Suprapubic skin (tissue), 4 donors: ENCODE measurements around the gene PPP6R2. TPM values are rescaled to one million over a fixed set of nuclear protein-coding genes. Genes with fewer than 3 reads are reported as not detected.

Source experiments
- DNase-seq, 2 donors: peaks; one replicate each; pipeline ENCODE4 v3.0.0-alpha.2; 2019; ENCODE audit warnings: low spot score in 2 of 2
- H3K27ac ChIP-seq: fragments of 200-600 bp; sonication (generic); one replicate; pipeline ENCODE4 v1.5.1; 2019
- H3K27me3 ChIP-seq: fragments of 200-600 bp; sonication (generic); one replicate; pipeline ENCODE4 v1.5.1; 2019
- H3K36me3 ChIP-seq: fragments of 200-600 bp; sonication (generic); one replicate; pipeline ENCODE4 v1.5.1; 2019
- H3K4me1 ChIP-seq: fragments of 200-600 bp; sonication (generic); one replicate; pipeline ENCODE4 v1.5.1; 2019
- H3K4me3 ChIP-seq: fragments of 200-600 bp; sonication (generic); one replicate; pipeline ENCODE4 v1.5.1; 2019; ENCODE audit warnings: mild to moderate bottlenecking
- H3K9me3 ChIP-seq: fragments of 200-600 bp; sonication (generic); one replicate; pipeline ENCODE4 v1.5.1; 2019
- CTCF ChIP-seq, 2 donors: fragments of 200-600 bp in 1 of 2; fragments of 450-650 bp in 1 of 2; sonication (generic) in 1 of 2; IDR thresholded peaks; one replicate each; pipeline ENCODE4 v1.5.1; 2016 to 2019; ENCODE audit warnings: antibody characterized with exemption in 2 of 2, mild to moderate bottlenecking in 1 of 2, moderate library complexity in 1 of 2
- EP300 ChIP-seq: sonication (generic); formaldehyde crosslinking; IDR thresholded peaks from one replicate; pipeline ENCODE4 v1.6.1; 2017; ENCODE audit warnings: antibody characterized with exemption
- POLR2A ChIP-seq, 2 donors: fragments of 450-650 bp; IDR thresholded peaks; one replicate each; pipeline ENCODE4 v1.6.1; 2017; ENCODE audit warnings: antibody characterized with exemption in 2 of 2, mild to moderate bottlenecking in 2 of 2, moderate library complexity in 2 of 2
- POLR2AphosphoS5 ChIP-seq, 3 donors: sonication (generic); formaldehyde crosslinking; IDR thresholded peaks; one replicate each; pipeline ENCODE4 v1.6.1; 2017; ENCODE audit warnings: antibody characterized with exemption in 3 of 3
- WGBS: methylation state at CpG from one replicate; pipeline ENCODE4 v1.1.5; 2018; 5-methylcytosine and 5-hydroxymethylcytosine counted together
- total RNA-seq, 4 donors: library from RNA; depleted of rRNA; stranded (reverse); fragments of >200 nt; gene quantifications; one replicate each; pipeline ENCODE4 v1.1.0, GENCODE V29; 2016

The PPP6R2 gene
- total RNA-seq, 4 donors from 2014 or later, result 46.7 to 70.3 (median 64.6) TPM

GRCh38 chr22:50398831-50399648, 55.9 kb downstream of the PPP6R2 start:
- Histone ChIP-seq H3K4me3 (no peak overlapping the region), H3K4me1 (peaks cover 26% of the 10 kb centered on the region), H3K9me3 (no peaks in the 10 kb centered on the region), H3K27ac (peak overlapping the region; percentile 46), H3K27me3 (no peaks in the 10 kb centered on the region), H3K36me3 (peaks cover 22% of the 10 kb centered on the region)
- 77% methylated on average over 15 of the region's 15 CpGs for WGBS
- DNase-seq, result no peak
- TF ChIP-seq EP300 (no peak), POLR2AphosphoS5 (IDR thresholded peaks at IDR 0.05) (no peak)

DNA sequence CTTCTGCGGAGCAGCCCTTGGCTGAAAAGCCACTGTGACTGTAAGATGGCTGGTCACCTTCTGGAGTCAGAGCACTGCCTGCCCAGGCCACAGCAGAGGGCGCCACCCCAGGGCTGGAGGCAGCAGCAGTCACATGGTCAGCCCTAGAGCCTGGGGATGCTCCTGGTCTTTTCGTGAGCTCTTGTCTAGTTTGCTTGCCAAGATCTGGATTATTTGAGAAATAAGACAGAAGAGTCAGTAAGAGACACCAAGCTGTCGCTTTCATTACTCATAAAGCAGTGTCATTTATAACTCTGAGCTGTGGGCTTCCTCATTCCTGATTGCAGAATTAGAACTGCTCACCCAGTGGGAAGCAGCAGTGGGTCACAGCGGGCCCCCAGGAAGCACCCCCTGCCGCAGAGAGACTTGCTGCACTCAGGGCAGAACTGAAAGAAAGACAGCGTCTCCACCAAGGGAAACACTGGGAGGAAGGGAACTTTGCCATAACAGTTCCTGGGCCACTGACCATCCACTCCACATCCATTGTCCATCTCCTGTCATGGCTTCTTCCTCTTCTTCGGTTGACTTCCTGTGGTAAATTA, 56.7 kb downstream of the PPP6R2 start:
- no peak for DNase-seq
- TF ChIP-seq POLR2A (IDR thresholded peaks at IDR 0.05) (no peak), CTCF (IDR thresholded peaks at IDR 0.05) (peak in 1 of 2 donors; percentile 28), EP300 (no peak)
- 66% methylated on average over 6 of the region's 8 CpGs for WGBS
- no peak overlapping the region for H3K4me3 ChIP-seq
- H3K27ac ChIP-seq, result peak overlapping the region; percentile 46
- no peaks in the 10 kb centered on the region for H3K9me3 ChIP-seq
- H3K36me3 ChIP-seq, result peaks cover 19% of the 10 kb centered on the region
- H3K27me3 ChIP-seq, result no peaks in the 10 kb centered on the region
- peaks cover 26% of the 10 kb centered on the region for H3K4me1 ChIP-seq

GRCh38 chr22:50400406-50400805, 57.3 kb downstream of the PPP6R2 start:
- H3K9me3 ChIP-seq, result no peaks in the 10 kb centered on the region
- H3K4me1 ChIP-seq, result peaks cover 26% of the 10 kb centered on the region
- no peak overlapping the region for H3K27ac ChIP-seq
- WGBS, result 81% methylated on average over 4 of the region's 4 CpGs
- H3K36me3 ChIP-seq, result peaks cover 19% of the 10 kb centered on the region
- no peaks in the 10 kb centered on the region for H3K27me3 ChIP-seq
- no peak for DNase-seq
- TF ChIP-seq POLR2AphosphoS5 (IDR thresholded peaks at IDR 0.05), result no peak
- TF ChIP-seq EP300, result no peak
- no peak for TF ChIP-seq POLR2A (IDR thresholded peaks at IDR 0.05)
- no peak for TF ChIP-seq CTCF (IDR thresholded peaks at IDR 0.05)
- no peak overlapping the region for H3K4me3 ChIP-seq

GRCh38 chr22:50400931-50401330, 57.8 kb downstream of the PPP6R2 start:
- WGBS, result 93% methylated on average over 5 of the region's 5 CpGs
- no peaks in the 10 kb centered on the region for H3K9me3 ChIP-seq
- no peak overlapping the region for H3K4me3 ChIP-seq
- no peak for TF ChIP-seq POLR2AphosphoS5 (IDR thresholded peaks at IDR 0.05)
- TF ChIP-seq EP300, result no peak
- TF ChIP-seq CTCF (IDR thresholded peaks at IDR 0.05), result no peak
- TF ChIP-seq POLR2A (IDR thresholded peaks at IDR 0.05), result no peak
- no peaks in the 10 kb centered on the region for H3K27me3 ChIP-seq
- peaks cover 26% of the 10 kb centered on the region for H3K4me1 ChIP-seq
- DNase-seq, result no peak
- no peak overlapping the region for H3K27ac ChIP-seq
- peaks cover 13% of the 10 kb centered on the region for H3K36me3 ChIP-seq

DNA sequence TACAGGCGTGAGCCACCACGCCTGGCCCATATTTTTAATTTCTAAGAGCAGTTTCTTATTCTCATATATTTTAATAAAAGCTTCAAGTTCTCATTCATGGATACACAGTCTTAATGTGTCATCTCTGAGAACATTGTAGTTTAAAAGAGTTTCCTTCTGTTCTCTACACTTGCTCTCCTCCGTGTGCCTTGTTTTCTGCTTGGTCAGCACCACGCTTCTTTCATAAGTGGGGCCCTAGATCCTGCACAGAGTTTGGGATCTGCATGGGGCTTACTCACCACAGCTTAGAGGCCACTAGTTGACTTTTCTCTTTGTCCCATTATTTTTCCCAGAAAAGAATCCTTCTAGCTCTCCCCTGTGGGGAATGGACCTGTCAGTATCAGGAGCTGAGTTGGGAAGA, 58.8 kb downstream of the PPP6R2 start:
- no peaks in the 10 kb centered on the region for H3K27me3 ChIP-seq
- peaks cover 9% of the 10 kb centered on the region for H3K36me3 ChIP-seq
- peaks cover 26% of the 10 kb centered on the region for H3K4me1 ChIP-seq
- no peak overlapping the region for H3K27ac ChIP-seq
- DNase-seq, result no peak
- H3K9me3 ChIP-seq, result no peaks in the 10 kb centered on the region
- 96% methylated on average over 4 of the region's 4 CpGs for WGBS
- no peak overlapping the region for H3K4me3 ChIP-seq
- TF ChIP-seq CTCF (IDR thresholded peaks at IDR 0.05), result no peak
- TF ChIP-seq POLR2AphosphoS5 (IDR thresholded peaks at IDR 0.05), result no peak
- TF ChIP-seq EP300, result no peak
- no peak for TF ChIP-seq POLR2A (IDR thresholded peaks at IDR 0.05)
